GM23338 (cell line): ENCODE measurements around the gene ACSS3. TPM values are rescaled to one million over a fixed set of nuclear protein-coding genes. Genes with fewer than 3 reads are reported as not detected.
A peak's percentile ranks its signal among the peaks of the same experiment; 100 is the strongest.

Experiments
- ATAC-seq: fragments of 200-7000 bp; cut with Tn5 transposase; 3 replicates; pipeline ENCODE4 v1.9.1; 2020
- DNase-seq: peaks from one replicate; pipeline ENCODE4 v3.0.0-alpha.2; 2015; ENCODE audit warnings: low spot score
- H2AFZ ChIP-seq: fragments of 200-600 bp; sonication (generic); 2 replicates; pipeline ENCODE4 v1.8.0; 2016; ENCODE audit warnings: antibody characterized with exemption, mild to moderate bottlenecking, moderate library complexity
- H3F3A ChIP-seq: fragments of 200-600 bp; sonication (generic); replicated peaks from 2 replicates; pipeline ENCODE4 v1.8.0; 2017; ENCODE audit warnings: antibody characterized with exemption, mixed run types, low read depth
- H3K27ac ChIP-seq: fragments of 200-600 bp; sonication (generic); 2 replicates; pipeline ENCODE4 v1.6.1; 2016; ENCODE audit warnings: low read depth
- H3K27me3 ChIP-seq: fragments of 200-600 bp; sonication (generic); 2 replicates; pipeline ENCODE4 v1.8.0; 2016; ENCODE audit warnings: mild to moderate bottlenecking, mixed run types, moderate library complexity; ENCODE audit not compliant: insufficient read depth
- H3K36me3 ChIP-seq: fragments of 200-600 bp; sonication (generic); 2 replicates; pipeline ENCODE4 v1.8.0; 2016; ENCODE audit warnings: mild to moderate bottlenecking; ENCODE audit not compliant: insufficient read depth
- H3K4me1 ChIP-seq: fragments of 200-600 bp; sonication (generic); 2 replicates; pipeline ENCODE4 v1.8.0; 2016; ENCODE audit warnings: mild to moderate bottlenecking, moderate library complexity; ENCODE audit not compliant: insufficient read depth
- H3K4me2 ChIP-seq: fragments of 200-600 bp; sonication (generic); 2 replicates; pipeline ENCODE4 v1.7.1; 2017; ENCODE audit warnings: mixed run types
- H3K4me3 ChIP-seq: fragments of 200-600 bp; sonication (generic); 2 replicates; pipeline ENCODE4 v1.6.1; 2016; ENCODE audit warnings: mixed run types
- H3K79me2 ChIP-seq: fragments of 200-600 bp; sonication (generic); replicated peaks from 2 replicates; pipeline ENCODE4 v1.8.0; 2017; ENCODE audit warnings: mild to moderate bottlenecking; ENCODE audit not compliant: insufficient read depth
- H3K9me2 ChIP-seq: fragments of 200-600 bp; sonication (generic); 2 replicates; pipeline ENCODE4 v1.8.0; 2017; ENCODE audit not compliant: insufficient read depth
- H4K20me1 ChIP-seq: fragments of 200-600 bp; sonication (generic); replicated peaks from 2 replicates; pipeline ENCODE4 v1.8.0; 2017; ENCODE audit warnings: mild to moderate bottlenecking; ENCODE audit not compliant: insufficient read depth
- H3K27ac Mint-ChIP-seq: 2 replicates; pipeline ENCODE4 v1.8.0; 2020; ENCODE audit warnings: inconsistent platforms, mild to moderate bottlenecking, moderate library complexity, mixed read lengths
- H3K27me3 Mint-ChIP-seq: 3 replicates; pipeline ENCODE4 v1.8.0; 2022; ENCODE audit warnings: low read depth, mild to moderate bottlenecking, moderate library complexity, mixed read lengths, inconsistent platforms; ENCODE audit not compliant: insufficient read depth, poor library complexity
- H3K36me3 Mint-ChIP-seq: 3 replicates; pipeline ENCODE4 v1.8.0; 2021; ENCODE audit warnings: low read depth, mild to moderate bottlenecking, inconsistent platforms, moderate library complexity, mixed read lengths
- H3K4me1 Mint-ChIP-seq: 3 replicates; pipeline ENCODE4 v1.8.0; 2020; ENCODE audit warnings: mild to moderate bottlenecking, inconsistent platforms, mixed read lengths
- H3K4me3 Mint-ChIP-seq: 3 replicates; pipeline ENCODE4 v1.8.0; 2021; ENCODE audit warnings: moderate library complexity, mild to moderate bottlenecking, inconsistent platforms, mixed read lengths
- H3K9me3 Mint-ChIP-seq: 3 replicates; pipeline ENCODE4 v1.8.0; 2020; ENCODE audit warnings: moderate library complexity, mild to moderate bottlenecking, inconsistent platforms, mixed read lengths
- CREB1 ChIP-seq: fragments of 250-450 bp; sonication (Bioruptor Pico); IDR thresholded peaks from 2 replicates; pipeline ENCODE4 v1.5.0; 2020; ENCODE audit warnings: low read depth, mild to moderate bottlenecking, moderate library complexity
- CTCF ChIP-seq, 2 experiments: fragments of 200-600 bp in 1 of 2; sonication (generic) in 1 of 2; conservative IDR thresholded peaks; 2 replicates each; pipeline versions ENCODE4 v1.5.1 to v1.6.1; 2016 to 2017; ENCODE audit warnings: antibody characterized with exemption in 2 of 2, low read depth in 2 of 2, mild to moderate bottlenecking in 2 of 2, moderate library complexity in 1 of 2
- EZH2 ChIP-seq: fragments of 200-600 bp; sonication (generic); IDR thresholded peaks from one replicate; pipeline ENCODE4 v1.8.0; 2017; ENCODE audit warnings: antibody characterized with exemption, mild to moderate bottlenecking, low read depth; ENCODE audit not compliant: unreplicated experiment
- EZH2phosphoT487 ChIP-seq: fragments of 200-600 bp; sonication (generic); IDR thresholded peaks from one replicate; pipeline ENCODE4 v1.8.1; 2018; ENCODE audit warnings: antibody characterized with exemption; ENCODE audit not compliant: unreplicated experiment
- JUNB ChIP-seq: IDR thresholded peaks from one replicate; pipeline ENCODE4 v1.6.1; 2016; ENCODE audit warnings: antibody characterized with exemption; ENCODE audit not compliant: unreplicated experiment
- NANOG ChIP-seq: IDR thresholded peaks from 2 replicates; pipeline ENCODE4 v1.6.1; 2016; ENCODE audit warnings: antibody characterized with exemption, borderline replicate concordance
- polyA plus RNA-seq: library from polyadenylated mRNA; unstranded; fragments of >200 nt; fragmentation: Nextera tagmentation; extraction: Ambion mirVana; gene quantifications from 2 replicates; pipeline ENCODE4 v1.2.1, GENCODE V29; 2016
- total RNA-seq: library from RNA; depleted of rRNA; stranded (reverse); fragments of >200 nt; shearing (Covaris generic); gene quantifications from 2 replicates; pipeline ENCODE4 v1.2.3, GENCODE V29; 2014

ACSS3 gene
- total and polyA plus RNA-seq, 2 experiments from 2014 or later = 7.4 to 28.9 TPM

- no peak for TF ChIP-seq EZH2
- TF ChIP-seq CTCF (conservative IDR thresholded peaks at IDR 0.05; ENCODE audit: low read depth in 2 of 2) = no peak
- no peak for TF ChIP-seq CREB1 (CRISPR knock-in tag)
- TF ChIP-seq EZH2phosphoT487 = no peak
Measured at GRCh38 chr12:81206429-81206828, 128.6 kb downstream of the ACSS3 start (continued).

- H3K79me2 ChIP-seq = no peaks in the 10 kb centered on the region
- TF ChIP-seq CTCF (conservative IDR thresholded peaks at IDR 0.05; ENCODE audit: low read depth in 2 of 2) = no peak
- no peak for TF ChIP-seq EZH2phosphoT487
- no peak; the same call in 1 of the 2 replicates for TF ChIP-seq NANOG
- H3F3A ChIP-seq = no peaks in the 10 kb centered on the region
- DNase-seq = peak; percentile 63
- peak; percentile 64 for ATAC-seq
- H3K36me3 ChIP-seq = no peaks in the 10 kb centered on the region
- no peaks in the 10 kb centered on the region for H4K20me1 ChIP-seq
- Mint-ChIP-seq H3K27me3 (peaks cover 2% of the 10 kb centered on the region), H3K36me3 (no peaks in the 10 kb centered on the region), H3K9me3 (no peaks in the 10 kb centered on the region), H3K27ac (no peak overlapping the region), H3K4me1 (peaks cover 64% of the 10 kb centered on the region), H3K4me3 (0 out of 3 replicates have a peak overlapping the region, but pooled peaks have one; percentile 4)
- H3K9me2 ChIP-seq = no peaks in the 10 kb centered on the region
- H3K4me2 ChIP-seq = peak overlapping the region; percentile 50
- peak overlapping the region; percentile 6; the same call in 1 of the 2 replicates for H3K4me3 ChIP-seq
- H3K4me1 ChIP-seq = peaks cover 59% of the 10 kb centered on the region
- no peaks in the 10 kb centered on the region for H3K27me3 ChIP-seq
- no peak overlapping the region for H2AFZ ChIP-seq
- H3K27ac ChIP-seq = peak overlapping the region; percentile 11
Measured at GRCh38 chr12:81207173-81207572, 129.3 kb downstream of the ACSS3 start.

- TF ChIP-seq NANOG (no peak), CTCF (conservative IDR thresholded peaks at IDR 0.05; ENCODE audit: low read depth in 2 of 2) (no peak), JUNB (no peak), CREB1 (CRISPR knock-in tag) (no peak)
- no peaks in the 10 kb centered on the region for H3K9me3 Mint-ChIP-seq
- Histone ChIP-seq H3K4me1 (peaks cover 60% of the 10 kb centered on the region), H3K36me3 (no peaks in the 10 kb centered on the region), H3K4me2 (peak overlapping the region; percentile 50), H3K27ac (peak overlapping the region; percentile 11), H3K4me3 (no peak overlapping the region), H3K27me3 (no peaks in the 10 kb centered on the region), H3F3A (no peaks in the 10 kb centered on the region), H3K79me2 (no peaks in the 10 kb centered on the region), H3K9me2 (no peaks in the 10 kb centered on the region), H2AFZ (no peak overlapping the region), H4K20me1 (no peaks in the 10 kb centered on the region)
- no peaks in the 10 kb centered on the region for H3K36me3 Mint-ChIP-seq
- no peak for DNase-seq
- peaks cover 66% of the 10 kb centered on the region for H3K4me1 Mint-ChIP-seq
- 0 out of 3 replicates have a peak, but pooled peaks have one; percentile 15 for ATAC-seq
- H3K27me3 Mint-ChIP-seq = peaks cover 2% of the 10 kb centered on the region
- H3K27ac Mint-ChIP-seq = no peak overlapping the region
- 0 out of 3 replicates have a peak overlapping the region, but pooled peaks have one; percentile 4 for H3K4me3 Mint-ChIP-seq
Measured at GRCh38 chr12:81207664-81208063, 129.8 kb downstream of the ACSS3 start.
